ENCODE data around the gene TMEM250. TPM values are rescaled to one million over a fixed set of nuclear protein-coding genes. Genes with fewer than 3 reads are reported as not detected.
"Not testable (repeated sequence)": the region's sequence is repeated elsewhere in the genome, so short reads cannot be mapped to it uniquely, and the experiment has no call there.

Gene TMEM250
- total RNA-seq, 1 experiment from 2014 or later, result 109 TPM

DNA sequence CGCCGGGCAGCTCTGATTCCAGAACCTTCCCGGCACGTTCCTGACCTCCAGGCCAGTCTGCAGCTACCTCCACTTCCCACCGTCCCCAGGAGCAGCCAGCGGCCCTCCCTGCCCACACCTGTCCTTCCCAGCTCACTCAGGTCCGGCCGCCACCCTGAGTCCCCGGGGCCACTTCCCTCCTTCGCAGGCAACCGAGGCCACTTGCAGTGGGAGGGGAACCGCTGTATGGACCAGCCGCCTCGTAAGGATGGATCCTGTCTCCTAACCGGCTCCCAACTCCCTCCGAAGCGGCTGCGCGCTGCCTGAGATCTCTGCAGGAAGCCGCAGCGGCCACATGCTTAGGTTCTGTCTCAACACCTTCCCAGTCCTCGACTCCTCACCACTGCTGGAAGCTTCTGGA is 7.5 kb downstream of the TMEM250 start:
- DNase-seq (ENCODE audit: low spot score), result no peak

DNA sequence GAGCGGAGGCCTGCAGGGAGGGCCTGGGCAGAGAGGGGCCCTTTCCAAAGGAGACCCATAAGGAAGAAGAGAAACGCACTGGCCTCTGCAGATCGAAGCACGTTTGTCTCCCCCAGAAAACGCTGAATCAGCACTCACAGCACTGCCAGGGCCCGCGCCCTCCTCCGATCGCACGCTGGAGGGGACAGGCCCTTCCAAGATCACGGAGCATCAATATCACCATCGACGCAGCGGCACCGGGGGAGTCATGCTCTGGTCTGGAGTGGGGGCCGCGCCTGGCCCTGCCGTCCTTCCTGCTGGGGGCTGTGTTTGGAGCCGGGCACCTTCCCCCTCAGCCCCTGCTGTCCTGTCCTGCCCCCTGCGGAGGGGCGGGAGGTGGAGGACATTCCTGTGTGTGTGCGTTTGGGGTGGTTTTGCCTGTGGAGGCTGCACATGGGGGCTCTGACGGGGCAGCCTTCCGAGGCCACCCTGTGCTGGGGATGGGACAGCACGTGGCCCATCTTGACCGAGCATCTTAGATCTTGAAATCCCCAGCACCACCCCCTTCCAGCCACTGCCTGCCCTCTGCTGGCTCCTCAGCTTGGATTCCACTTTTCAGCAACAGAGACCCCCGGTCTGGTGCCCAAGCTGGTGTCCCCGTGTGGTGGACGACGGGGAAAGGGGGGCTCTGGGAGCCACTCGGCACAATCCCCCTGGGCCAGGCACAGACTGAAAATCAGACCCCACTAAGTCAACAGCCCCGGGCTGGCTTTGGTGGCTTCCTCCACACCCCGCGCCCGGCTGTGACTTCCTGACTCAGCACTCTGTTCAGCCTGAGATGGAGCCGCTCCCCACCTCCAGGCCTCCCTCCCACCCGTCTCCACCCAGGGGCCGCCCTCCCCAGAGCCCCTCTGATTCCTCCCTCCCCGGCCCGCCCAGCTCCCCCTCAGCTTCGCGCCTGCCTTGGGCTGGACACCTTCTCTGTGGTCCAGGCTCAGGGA is 8.3 kb downstream of the TMEM250 start:
- DNase-seq (ENCODE audit: low spot score), result no peak

DNA sequence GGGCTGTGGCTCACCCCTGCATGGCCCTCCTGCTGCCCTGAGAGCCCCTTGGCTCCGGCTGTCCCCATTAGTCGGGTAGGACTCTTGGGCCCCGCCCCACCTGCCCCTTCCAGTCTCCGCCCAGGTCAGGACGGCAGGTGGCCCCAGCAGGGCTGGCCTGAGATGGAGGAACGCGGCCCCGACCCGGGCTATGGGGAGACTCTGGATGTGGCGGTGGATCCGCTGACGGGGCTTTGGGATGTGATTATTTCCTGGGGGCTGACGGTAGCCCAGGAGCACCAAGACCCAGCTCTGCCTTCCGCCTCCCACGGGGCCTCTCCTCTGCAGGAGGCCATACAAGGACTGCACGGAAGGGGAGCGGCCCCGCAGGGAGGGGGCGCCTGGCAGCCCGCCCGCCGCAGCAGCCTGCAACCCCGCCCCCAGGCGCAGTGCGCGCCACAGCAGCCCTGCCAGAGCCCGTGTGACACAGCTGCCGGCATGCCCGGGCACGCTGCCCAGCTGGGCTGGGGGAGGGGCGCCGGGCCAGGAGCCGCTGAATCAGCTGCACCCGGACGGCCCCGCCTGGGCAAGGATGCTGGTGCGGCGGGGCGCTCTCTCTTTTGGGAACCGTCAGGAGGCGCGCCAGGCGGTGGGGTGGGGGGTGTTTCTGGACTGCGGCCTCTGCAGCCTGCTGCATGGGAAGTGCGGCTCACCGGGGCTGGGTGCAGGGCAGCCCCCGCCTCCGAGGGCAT is 9.2 kb downstream of the TMEM250 start:
- DNase-seq (ENCODE audit: low spot score), result peak; percentile 81

DNA sequence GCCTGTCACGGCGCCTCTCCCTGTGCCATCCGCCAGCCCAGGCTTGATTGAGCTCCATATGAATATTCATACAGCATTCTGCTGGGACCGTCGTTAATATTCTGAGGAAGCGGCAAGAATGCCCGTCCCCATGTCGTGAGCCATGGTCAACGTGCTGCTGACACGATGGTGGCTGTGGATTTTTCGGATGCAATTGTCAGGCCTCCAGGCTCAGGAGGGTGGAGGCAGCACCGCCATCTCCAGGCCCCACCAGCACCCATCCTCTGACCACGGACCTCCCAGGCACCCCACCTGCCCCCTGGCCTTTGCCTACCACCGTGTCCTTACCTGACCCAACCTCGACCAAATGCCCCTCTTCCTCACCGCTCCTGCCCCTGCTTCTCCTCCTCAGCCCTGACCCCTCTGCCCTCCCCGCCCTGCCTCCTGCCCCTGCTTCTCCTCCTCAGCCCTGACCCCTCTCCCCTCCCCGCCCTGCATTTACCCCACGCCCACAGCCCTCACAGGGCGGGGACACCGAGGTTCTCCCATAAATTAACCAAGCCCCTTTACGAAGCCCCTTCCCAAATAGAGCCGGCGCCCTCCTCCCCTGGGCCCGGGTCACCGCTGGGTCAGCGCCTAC is 9.9 kb downstream of the TMEM250 start:
- no peak for DNase-seq (ENCODE audit: low spot score)

DNA sequence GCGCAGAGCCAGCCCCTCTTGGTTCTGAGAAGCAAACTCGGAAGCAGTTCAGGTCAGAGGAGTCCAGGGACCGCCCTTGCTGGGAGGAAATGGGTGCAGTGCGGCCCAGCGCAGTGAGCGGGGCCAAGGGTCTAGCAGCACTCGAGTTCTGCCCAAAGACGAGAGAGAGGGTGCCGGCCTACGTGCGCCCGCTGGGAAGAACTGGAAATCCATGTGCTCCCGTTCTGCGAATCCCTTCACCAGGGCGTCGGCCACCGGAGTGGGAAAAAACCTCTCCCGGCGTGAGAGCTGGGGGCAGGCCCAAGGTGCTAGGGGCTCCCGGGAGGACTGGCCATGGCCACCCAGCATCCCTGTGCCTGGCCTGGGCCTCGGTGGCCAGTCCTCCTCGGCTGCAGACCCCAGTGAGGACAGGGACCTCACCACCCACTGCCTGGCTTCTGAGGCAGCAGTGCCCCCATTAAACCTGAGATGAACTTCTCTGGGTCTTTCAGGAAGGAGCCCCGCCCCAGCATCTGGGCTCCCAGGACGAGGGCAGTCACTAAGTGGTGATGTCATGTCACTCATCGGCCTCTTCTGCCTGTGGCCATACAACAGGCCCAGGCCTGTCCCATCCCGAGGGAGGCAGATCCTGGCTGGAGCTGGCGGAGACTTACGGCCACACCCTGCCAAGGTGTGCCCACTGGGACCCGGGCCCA is 10.6 kb downstream of the TMEM250 start:
- DNase-seq (ENCODE audit: low spot score), result no peak

DNA sequence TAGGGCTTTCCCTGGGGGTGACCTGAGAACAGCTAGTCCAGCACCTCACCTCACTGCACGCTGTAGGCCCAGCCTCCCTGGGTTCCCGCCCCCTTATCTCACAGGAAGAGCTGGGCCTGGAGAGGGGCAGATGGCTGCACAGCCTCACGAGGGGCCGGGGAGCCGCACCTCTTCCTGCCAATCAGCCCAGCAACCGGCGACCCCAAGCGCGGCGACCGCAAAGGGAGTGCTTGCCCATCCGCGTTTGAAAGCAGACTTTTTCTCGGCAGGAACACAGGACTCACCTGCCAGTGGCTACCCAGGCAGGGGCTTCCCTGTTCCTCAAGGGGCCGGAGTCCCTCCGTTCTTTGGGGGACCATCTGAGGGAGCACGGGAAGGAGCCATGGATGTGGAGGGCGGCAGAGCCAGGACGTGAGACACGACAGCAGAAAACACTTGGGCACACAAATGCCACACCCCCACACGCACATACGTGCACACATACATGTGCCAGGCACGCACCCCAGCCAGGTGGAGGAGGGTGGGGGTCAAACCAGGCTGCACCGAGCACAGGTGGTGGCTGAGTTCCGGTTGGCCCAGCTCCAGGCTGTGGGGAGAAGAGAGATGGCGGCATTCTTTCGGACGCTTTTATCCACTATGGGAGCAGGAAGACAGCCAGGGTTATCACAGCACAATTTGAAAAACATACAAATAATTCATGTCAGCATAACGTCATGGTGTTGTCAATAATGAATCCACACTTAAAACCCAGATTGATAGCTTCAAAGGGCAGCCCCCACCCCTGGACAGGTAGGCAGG is 11.3 kb downstream of the TMEM250 start:
- DNase-seq (ENCODE audit: low spot score), result no peak

DNA sequence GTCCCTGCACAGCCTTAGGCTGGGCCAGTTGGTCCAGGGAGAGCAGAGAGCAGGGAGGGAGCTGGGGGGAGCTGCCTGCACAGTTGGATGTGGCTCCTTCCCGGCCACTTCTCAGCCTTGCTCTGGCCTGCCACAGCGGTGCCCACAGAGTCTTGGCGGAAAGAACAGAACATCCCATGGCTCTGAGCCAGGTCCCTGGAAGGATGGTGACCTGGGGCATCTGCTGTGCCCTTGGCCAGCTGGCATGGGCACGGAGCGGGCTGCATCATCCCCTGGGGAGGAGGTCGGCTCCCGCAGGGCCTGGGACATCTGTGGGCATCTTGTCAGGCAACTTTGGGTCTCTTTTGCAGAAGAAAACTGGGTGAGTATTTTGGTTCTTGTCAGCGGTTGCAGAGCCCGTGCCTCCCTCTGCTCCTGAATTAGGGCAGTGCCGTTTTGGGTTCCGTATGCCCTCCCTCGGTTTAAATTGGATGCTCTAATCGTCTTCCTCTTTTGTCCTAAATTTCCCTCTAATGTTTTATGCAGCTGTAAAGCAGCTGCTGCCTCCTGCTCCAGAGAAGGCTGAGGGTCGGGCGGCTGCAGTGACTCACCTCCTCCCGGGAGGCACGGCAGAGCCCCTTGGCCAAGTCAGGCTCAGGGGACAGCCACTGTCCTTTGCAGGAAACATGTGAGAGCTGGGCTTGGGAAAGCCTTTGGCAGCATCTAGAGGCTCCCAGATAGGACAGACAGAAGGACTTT is 13.1 kb downstream of the TMEM250 start:
- no peak for DNase-seq (ENCODE audit: low spot score)

DNA sequence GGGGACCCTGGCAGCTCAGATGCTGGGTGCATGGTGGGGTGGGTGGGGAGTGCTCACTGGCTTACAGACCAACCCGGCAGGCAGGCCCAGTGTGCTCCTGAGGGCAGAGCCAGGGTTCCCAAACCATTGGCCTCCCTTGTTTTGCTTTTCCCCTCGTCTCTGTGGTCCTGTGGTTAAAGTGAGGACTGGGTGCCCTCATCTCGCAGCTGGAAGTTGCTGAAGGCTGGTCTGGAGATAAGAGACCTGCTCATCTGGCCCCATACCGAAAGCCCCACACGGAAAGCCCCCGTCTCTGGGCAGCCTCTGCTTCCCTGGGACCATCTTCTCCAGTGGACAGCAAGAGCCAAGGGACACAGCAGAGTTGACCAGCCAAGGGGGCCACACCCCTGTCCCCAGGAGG is 13.8 kb downstream of the TMEM250 start:
- DNase-seq (ENCODE audit: low spot score), result no peak

DNA sequence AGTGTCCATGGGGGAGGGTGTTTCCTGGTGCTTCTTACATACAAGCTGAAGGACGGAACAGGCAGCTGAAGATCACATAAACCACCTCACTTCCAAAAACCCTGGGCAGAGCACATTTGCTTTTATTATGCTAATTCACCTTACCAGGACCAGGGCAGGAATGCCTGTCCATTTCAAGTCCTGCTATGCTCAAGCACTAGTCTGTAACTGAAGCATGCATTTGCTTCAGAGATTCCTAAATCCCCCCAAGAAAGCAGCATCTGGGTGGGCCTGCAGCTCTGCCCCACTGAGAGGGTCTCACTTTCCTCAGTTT is 14.2 kb downstream of the TMEM250 start:
- no peak for DNase-seq (ENCODE audit: low spot score)

DNA sequence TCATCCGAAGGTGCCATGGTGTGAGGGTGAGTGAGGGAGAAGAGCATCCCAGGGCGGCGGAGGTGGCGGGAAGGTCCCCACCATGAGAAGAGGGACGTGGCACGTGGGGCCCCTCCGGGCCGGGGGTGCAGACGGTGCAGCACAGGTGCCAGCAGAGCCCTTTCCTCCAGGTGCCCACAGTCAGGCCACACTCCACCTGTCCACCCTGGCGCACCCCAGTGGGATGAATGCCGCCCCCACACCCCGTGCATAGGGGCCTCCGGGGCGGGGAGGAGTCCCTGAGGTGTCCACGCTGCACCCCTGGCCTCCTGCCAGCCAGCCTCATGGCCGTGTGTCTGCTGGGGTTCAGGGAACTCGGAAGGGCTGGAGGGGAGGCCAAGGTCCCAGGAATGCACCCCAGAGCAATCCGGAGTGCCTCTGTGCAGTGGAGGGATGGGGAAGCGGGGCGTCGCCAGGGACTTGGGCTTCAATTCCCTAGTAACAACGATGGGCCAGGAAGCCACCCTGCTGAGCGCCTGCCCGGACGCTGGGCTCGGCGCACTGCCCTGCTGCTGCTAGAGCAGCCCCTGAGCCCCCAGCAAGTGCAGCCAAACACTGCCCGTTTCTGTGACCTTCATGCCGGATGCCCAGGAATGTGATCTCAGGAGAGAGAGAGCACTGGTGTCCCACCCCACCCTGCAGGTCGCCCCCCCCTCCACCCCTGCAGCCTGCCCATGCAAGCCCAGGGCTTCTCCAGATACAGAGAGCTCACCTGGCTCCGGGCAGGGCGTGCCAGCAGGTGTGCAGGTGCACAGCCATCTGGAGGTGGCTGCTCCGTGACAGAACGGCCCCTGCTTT is 14.8 kb downstream of the TMEM250 start:
- DNase-seq (ENCODE audit: low spot score), result no peak

DNA sequence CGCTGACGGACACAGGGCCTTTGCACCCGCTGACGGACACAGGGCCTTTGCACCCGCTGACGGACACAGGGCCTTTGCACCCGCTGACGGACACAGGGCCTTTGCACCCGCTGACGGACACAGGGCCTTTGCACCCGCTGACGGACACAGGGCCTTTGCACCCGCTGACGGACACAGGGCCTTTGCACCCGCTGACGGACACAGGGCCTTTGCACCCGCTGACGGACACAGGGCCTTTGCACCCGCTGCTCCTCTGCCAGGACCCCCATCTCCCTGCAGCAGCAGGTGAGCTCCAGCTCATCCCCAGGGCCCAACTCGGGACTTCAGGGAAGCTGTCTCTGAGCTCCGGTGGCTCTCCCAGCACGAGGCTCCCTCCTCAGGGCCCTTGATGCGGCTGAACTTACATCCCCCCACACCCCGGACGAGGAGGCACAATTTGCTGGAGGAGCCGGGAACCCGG is 17.0 kb downstream of the TMEM250 start:
- not testable (repeated sequence) for DNase-seq (ENCODE audit: low spot score)

DNA sequence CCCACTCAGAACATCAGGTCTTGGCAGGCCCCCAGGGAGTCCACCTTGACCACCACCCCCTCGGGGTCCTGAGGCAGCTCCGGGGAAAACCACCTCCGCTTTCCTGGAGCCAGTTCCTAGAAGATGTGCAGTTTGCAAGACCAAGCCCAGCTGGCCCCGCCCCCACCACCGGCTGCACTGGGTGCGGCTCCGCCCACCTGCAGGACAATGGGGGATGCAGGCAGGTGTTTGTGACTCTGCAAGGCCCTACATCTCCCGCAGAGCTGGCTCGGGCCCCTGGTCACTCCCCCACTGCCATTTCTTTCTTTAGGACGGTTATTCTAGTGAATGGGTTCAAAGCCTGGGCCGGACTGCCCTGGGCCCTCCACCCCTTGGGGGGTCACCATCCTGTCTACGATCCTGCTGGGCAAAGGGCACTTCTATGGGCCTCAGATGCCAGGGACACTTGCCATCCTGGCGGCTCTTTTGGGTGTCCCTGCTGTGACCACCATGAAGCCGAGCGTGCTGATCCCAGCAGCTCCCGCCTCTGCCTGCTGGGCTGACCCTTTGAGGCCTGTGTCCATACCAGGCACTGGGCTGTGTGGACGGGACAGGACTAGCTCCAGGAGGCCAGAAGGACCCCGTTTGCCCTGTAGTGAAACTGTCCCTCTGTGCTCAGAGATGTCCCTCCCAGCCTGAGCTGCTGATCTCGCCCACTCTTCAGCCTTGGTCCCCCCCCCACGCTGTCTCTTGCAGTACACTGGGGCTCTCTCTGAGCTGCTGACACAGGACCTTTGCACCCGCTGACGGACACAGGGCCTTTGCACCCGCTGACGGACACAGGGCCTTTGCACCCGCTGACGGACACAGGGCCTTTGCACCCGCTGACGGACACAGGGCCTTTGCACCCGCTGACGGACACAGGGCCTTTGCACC is 17.7 kb downstream of the TMEM250 start:
- DNase-seq (ENCODE audit: low spot score), result no peak

DNA sequence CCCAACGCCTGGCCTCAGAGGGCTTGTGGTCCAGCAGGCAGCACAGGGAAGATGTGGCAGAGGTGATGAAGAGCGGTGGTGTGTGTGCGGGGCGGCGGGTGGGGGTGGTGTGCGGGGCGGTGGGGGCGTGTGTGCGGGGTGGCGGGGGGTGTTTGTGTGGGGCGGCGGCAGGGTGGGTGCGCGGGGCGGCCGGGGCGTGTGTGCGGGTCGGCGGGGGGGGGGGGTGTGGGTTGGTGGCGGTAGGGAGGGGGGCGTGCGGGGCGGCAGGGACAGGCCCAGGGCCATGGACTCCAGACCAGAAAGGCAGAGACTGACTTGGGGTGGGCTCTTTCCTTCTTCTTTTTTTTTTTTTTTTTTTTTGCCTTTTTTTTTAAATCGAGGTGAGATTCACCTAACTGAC is 19.1 kb downstream of the TMEM250 start:
- DNase-seq (ENCODE audit: low spot score), result no peak

DNA sequence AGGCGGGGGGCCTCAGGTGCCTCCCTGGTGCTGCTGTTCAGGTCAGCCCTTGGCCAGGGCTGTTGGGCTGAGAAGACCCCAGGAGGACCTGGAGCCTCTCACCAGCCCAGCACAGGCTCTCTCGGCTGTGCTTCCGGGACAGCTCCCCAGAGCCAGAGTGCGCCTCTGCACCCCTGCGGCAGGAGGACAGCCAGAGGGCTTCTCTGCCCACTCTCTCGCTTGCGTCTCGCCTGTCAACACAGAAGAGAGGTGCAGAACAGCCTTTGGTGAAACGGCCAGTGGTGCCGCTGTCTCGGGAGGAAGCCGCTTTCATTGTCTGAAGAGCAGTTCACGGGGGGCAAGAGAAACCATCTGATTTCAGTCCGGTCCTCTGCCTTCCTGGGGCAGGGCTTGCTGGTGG is 19.8 kb downstream of the TMEM250 start:
- no peak for DNase-seq (ENCODE audit: low spot score)

DNA sequence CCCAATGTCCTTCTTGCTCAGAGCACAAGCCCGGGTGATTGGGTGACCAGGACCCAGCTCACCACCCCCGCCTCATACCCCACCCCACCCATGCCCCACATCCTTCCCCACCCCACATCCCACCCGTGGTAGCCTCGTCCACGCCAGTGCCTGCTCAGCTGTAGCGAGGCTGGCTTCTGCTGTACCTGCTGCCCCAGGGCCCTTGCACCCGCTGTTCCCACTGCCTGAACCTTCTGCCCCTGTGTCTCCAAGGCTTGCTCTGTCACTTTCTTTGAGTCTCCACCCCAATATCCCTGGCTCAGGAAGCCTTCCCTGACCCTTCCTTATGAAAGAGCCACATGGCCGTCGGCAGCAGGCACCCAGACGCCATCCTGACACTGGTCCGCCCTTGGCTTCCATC is 20.5 kb downstream of the TMEM250 start:
- DNase-seq (ENCODE audit: low spot score), result no peak

DNA sequence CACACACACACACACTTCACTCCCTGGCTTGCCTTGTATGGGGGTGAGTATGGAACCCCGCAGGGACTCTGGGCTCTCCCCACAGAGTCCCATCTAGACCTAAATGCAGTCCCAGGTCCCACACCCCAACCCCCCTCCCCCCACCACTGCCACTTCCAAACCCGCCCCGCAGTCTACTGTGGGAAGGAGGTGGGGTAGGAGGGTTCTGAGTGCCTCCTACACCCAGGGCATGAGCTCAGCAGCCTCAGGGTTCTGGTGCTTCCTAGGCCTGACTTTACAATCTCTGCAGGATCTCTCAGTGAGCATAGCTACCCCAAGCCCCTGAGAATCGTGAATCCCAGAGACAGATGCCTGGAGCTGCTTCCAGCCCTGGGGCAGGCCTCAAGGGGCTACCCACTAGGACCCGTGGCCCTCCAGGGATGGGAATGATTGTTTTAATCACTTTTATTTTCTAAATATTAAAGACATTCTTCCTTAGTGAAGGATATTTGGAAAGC is 22.1 kb downstream of the TMEM250 start:
- no peak for DNase-seq (ENCODE audit: low spot score)

DNA sequence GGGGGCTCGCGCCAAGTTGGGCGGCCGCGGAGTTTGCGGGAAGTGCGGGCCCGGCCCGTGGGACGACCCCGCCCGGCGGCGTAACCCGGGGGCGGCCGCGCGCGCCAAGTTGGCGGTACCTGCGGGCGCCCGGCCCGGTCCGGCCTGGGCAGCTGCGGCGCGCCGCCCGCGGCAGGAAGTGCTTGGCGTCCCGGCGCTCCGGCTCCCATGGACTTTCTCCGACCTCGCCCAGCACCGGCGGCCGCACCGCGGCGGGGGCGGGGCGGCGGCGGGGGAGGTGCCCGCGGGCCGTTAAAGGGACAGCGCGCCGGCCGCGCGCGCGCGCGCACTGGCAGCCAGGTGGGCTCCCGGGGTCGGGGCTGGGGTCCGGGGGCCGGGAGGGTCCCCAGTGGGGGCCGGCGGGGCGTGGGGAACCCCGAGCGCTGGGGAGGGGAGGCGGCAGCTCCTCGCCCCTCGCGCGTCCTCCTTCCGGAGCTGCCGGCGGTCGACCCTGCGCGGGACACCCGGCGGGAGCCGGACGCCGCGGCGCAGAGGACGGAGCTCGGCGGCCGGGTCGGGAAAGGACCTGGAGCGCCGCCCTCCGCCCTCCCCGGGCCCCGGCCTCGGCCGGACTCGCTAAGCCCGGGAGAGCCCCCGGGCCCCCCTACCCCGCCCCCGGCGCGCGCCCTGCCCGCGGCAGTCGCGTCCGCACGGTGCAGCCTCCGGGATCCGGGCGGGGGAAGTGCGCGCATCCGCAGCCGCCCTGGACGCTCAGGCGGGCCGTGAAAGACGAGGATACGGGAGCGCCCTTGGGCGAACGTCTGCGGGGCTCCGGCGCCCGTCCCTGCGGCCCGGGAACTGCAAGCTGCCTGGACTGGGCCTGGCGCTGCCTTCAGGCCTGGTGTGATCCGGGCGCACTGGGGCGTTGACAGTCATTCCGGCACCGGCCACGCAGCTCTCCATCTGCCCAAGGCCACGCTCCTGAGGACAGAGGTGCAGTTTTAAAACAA is 23.3 kb downstream of the TMEM250 start, which contains the start of gene NACC2:
TSS of gene NACC2 (minus strand) at position 220 of the 989 bp plus-strand sequence. CDS start 44,768 bp downstream, outside the sequence.
- DNase-seq (ENCODE audit: low spot score), result peak; percentile 71

Measured in HT-29 (cell line).